CD14-positive monocyte (primary cell): Measurements from ENCODE around the gene C16orf92. TPM values are rescaled to one million over a fixed set of nuclear protein-coding genes. Genes with fewer than 3 reads are reported as not detected.

Source experiments
- DNase-seq, 3 donors: peaks; one replicate each; pipeline ENCODE4 v3.0.0-alpha.2; 2011 to 2022
- H2AFZ ChIP-seq: 2 replicates; pipeline ENCODE4 v1.6.0; 2012; ENCODE audit warnings: mild to moderate bottlenecking, low read depth, low read length, inconsistent platforms; ENCODE audit not compliant: insufficient read depth, poor library complexity, severe bottlenecking
- H3K27ac ChIP-seq, 2 donors: 1 replicate in 1 of 2; 2 replicates in 1 of 2; pipeline ENCODE4 v1.5.1; 2012 to 2013; ENCODE audit warnings: low read length in 2 of 2, control low read depth in 1 of 2, inconsistent platforms in 1 of 2, low read depth in 1 of 2, mild to moderate bottlenecking in 1 of 2
- H3K27me3 ChIP-seq, 2 donors: one replicate each; pipeline versions ENCODE4 v1.6.0 to v1.6.1; 2011 to 2013; ENCODE audit warnings: low read length in 2 of 2; ENCODE audit not compliant: control insufficient read depth in 2 of 2, insufficient read depth in 2 of 2
- H3K36me3 ChIP-seq, 2 donors: replicated peaks in 1 of 2; 1 replicate in 1 of 2; 2 replicates in 1 of 2; pipeline versions ENCODE4 v1.5.1 to v1.6.1; 2012 to 2013; ENCODE audit warnings: low read length in 2 of 2, control low read depth in 1 of 2, inconsistent platforms in 1 of 2, mild to moderate bottlenecking in 1 of 2; ENCODE audit not compliant: insufficient read depth in 2 of 2, control insufficient read depth in 1 of 2
- H3K4me1 ChIP-seq, 2 donors: 1 replicate in 1 of 2; 2 replicates in 1 of 2; pipeline versions ENCODE4 v1.5.1 to v1.6.1; 2012 to 2013; ENCODE audit warnings: low read length in 2 of 2, control low read depth in 1 of 2, inconsistent platforms in 1 of 2, mild to moderate bottlenecking in 1 of 2, moderate library complexity in 1 of 2; ENCODE audit not compliant: insufficient read depth in 2 of 2, control insufficient read depth in 1 of 2
- H3K4me2 ChIP-seq: replicated peaks from 2 replicates; pipeline ENCODE3; 2012; ENCODE audit warnings: low read length, moderate library complexity, mild to moderate bottlenecking; ENCODE audit not compliant: poor library complexity, severe bottlenecking; ENCODE audit errors: extremely low read depth
- H3K4me3 ChIP-seq, 3 experiments: fragments of 200-600 bp in 1 of 3; sonication (generic) in 1 of 3; replicated peaks in 1 of 3; 1 replicate in 2 of 3; 2 replicates in 1 of 3; pipeline ENCODE4 v1.5.1; 2011 to 2013; ENCODE audit warnings: low read length in 3 of 3, mild to moderate bottlenecking in 3 of 3, control low read depth in 2 of 3, low read depth in 2 of 3, inconsistent platforms in 1 of 3, moderate library complexity in 1 of 3
- H3K79me2 ChIP-seq: 2 replicates; pipeline ENCODE4 v1.6.0; 2012; ENCODE audit warnings: mild to moderate bottlenecking, control low read depth, inconsistent platforms, low read length, moderate library complexity; ENCODE audit not compliant: insufficient read depth
- H3K9ac ChIP-seq: 2 replicates; pipeline ENCODE4 v1.6.0; 2017; ENCODE audit warnings: low read length, mild to moderate bottlenecking; ENCODE audit not compliant: insufficient read depth, poor library complexity, severe bottlenecking
- H3K9me3 ChIP-seq, 2 donors: replicated peaks in 1 of 2; 1 replicate in 1 of 2; 2 replicates in 1 of 2; pipeline versions ENCODE4 v1.5.1 to v1.6.1; 2012 to 2013; ENCODE audit warnings: low read length in 2 of 2, control low read depth in 1 of 2; ENCODE audit not compliant: control insufficient read depth in 1 of 2, insufficient read depth in 1 of 2
- H4K20me1 ChIP-seq: 2 replicates; pipeline ENCODE4 v1.6.0; 2012; ENCODE audit warnings: mild to moderate bottlenecking, low read length, control low read depth, moderate library complexity; ENCODE audit not compliant: insufficient read depth
- H3K27ac Mint-ChIP-seq, 7 donors: one replicate each; pipeline ENCODE4 v1.8.0; 2020; ENCODE audit warnings: mild to moderate bottlenecking in 7 of 7, mixed read lengths in 7 of 7, moderate library complexity in 6 of 7, inconsistent platforms in 2 of 7
- H3K27me3 Mint-ChIP-seq, 3 donors: one replicate each; pipeline ENCODE4 v1.8.0; 2021 to 2022; ENCODE audit warnings: low read depth in 3 of 3, mild to moderate bottlenecking in 3 of 3, mixed read lengths in 3 of 3, moderate library complexity in 3 of 3, inconsistent platforms in 1 of 3
- H3K36me3 Mint-ChIP-seq, 2 donors: one replicate each; pipeline ENCODE4 v1.8.0; 2020; ENCODE audit warnings: mixed read lengths in 2 of 2, inconsistent platforms in 1 of 2, mild to moderate bottlenecking in 1 of 2
- H3K4me1 Mint-ChIP-seq: one replicate; pipeline ENCODE4 v1.8.0; 2020; ENCODE audit warnings: mild to moderate bottlenecking, mixed read lengths
- H3K4me3 Mint-ChIP-seq, 2 donors: one replicate each; pipeline ENCODE4 v1.8.0; 2020; ENCODE audit warnings: mild to moderate bottlenecking in 2 of 2, mixed read lengths in 2 of 2, moderate library complexity in 1 of 2
- H3K9me3 Mint-ChIP-seq, 7 donors: one replicate each; pipeline ENCODE4 v1.8.0; 2020 to 2022; ENCODE audit warnings: mixed read lengths in 7 of 7, mild to moderate bottlenecking in 6 of 7, moderate library complexity in 6 of 7, inconsistent platforms in 2 of 7
- CTCF ChIP-seq: fragments of 200-600 bp; IDR thresholded peaks from one replicate; pipeline ENCODE4 v1.8.0; 2022; ENCODE audit warnings: antibody characterized with exemption, mild to moderate bottlenecking
- WGBS: methylation state at CpG from one replicate; pipeline ENCODE4 v1.1.5; 2013; ENCODE audit warnings: missing lambda C conversion rate; ENCODE audit not compliant: insufficient coverage; 5-methylcytosine and 5-hydroxymethylcytosine counted together
- intact Hi-C, 2 donors: fragments of 100-400 bp; cut with micrococcal nuclease; formaldehyde crosslinking; loops; one replicate each; pipeline versions ENCODE4 v1.15.0 to v1.15.1; 2023
- polyA plus RNA-seq, 3 donors: library from polyadenylated mRNA; depleted of rRNA in 1 of 3; unstranded in 2 of 3; stranded (reverse) in 1 of 3; fragments of 300-500 nt in 2 of 3; fragments of >200 nt in 1 of 3; fragmentation: Illumina TruSeq in 2 of 3; gene quantifications; 1 replicate in 2 of 3; 2 replicates in 1 of 3; pipeline ENCODE4 v1.2.3, GENCODE V29; 2012 to 2021

Gene C16orf92
- polyA plus RNA-seq, 3 donors = not detected

GRCh38 chr16:30060836-30061554 lies 38.0 kb downstream of the C16orf92 start:
- no peaks in the 10 kb centered on the region for H3K36me3 Mint-ChIP-seq
- H3K9me3 Mint-ChIP-seq = peaks cover 0 to 2% (median 0%) of the 10 kb centered on the region in 7 donors
- Histone ChIP-seq H3K79me2 (peaks cover 20% of the 10 kb centered on the region), H3K36me3 (no peaks in the 10 kb centered on the region), H3K4me2 (no peak overlapping the region), H3K4me3 (no peak overlapping the region), H3K4me1 (peaks cover 16 to 21% of the 10 kb centered on the region in 2 donors), H3K27me3 (no peaks in the 10 kb centered on the region), H3K27ac (no peak overlapping the region), H4K20me1 (peaks cover 4% of the 10 kb centered on the region), H3K9me3 (no peaks in the 10 kb centered on the region), H2AFZ (no peak overlapping the region), H3K9ac (no peak overlapping the region)
- no CpG with 5 or more reads among the region's 2 CpGs for WGBS
- peaks cover 0 to 3% (median 0%) of the 10 kb centered on the region in 3 donors for H3K27me3 Mint-ChIP-seq
- no peak overlapping the region for H3K4me3 Mint-ChIP-seq
- peaks cover 14% of the 10 kb centered on the region for H3K4me1 Mint-ChIP-seq
- intact Hi-C loops = no loop called here
- no peak overlapping the region for H3K27ac Mint-ChIP-seq
- DNase-seq = no peak
- TF ChIP-seq CTCF = no peak

GRCh38 chr16:30063278-30063892 lies 40.4 kb downstream of the C16orf92 start:
- H3K27ac Mint-ChIP-seq = peak overlapping the region; percentile 94 to 97 (median 96)
- Histone ChIP-seq H4K20me1 (peaks cover 28% of the 10 kb centered on the region), H3K4me2 (peak overlapping the region; percentile 87), H3K36me3 (peaks cover 13 to 18% of the 10 kb centered on the region in 2 donors), H3K9me3 (no peaks in the 10 kb centered on the region), H3K27me3 (no peaks in the 10 kb centered on the region), H3K9ac (peak overlapping the region; percentile 68), H3K79me2 (peaks cover 44% of the 10 kb centered on the region), H3K27ac (peak overlapping the region; percentile 94), H2AFZ (peak overlapping the region; percentile 90), H3K4me1 (peaks cover 33 to 40% of the 10 kb centered on the region in 2 donors), H3K4me3 (peak overlapping the region in 2 of 3 experiments; percentile 97 to 99)
- peaks cover 14 to 20% of the 10 kb centered on the region in 2 donors for H3K36me3 Mint-ChIP-seq
- H3K4me1 Mint-ChIP-seq = peaks cover 26% of the 10 kb centered on the region
- peaks cover 0 to 2% (median 0%) of the 10 kb centered on the region in 7 donors for H3K9me3 Mint-ChIP-seq
- peaks cover 0 to 3% (median 0%) of the 10 kb centered on the region in 3 donors for H3K27me3 Mint-ChIP-seq
- intact Hi-C loops = no loop called here
- DNase-seq = no peak
- peak overlapping the region; percentile 93 to 97 for H3K4me3 Mint-ChIP-seq
- WGBS = 59% methylated on average over 12 of the region's 12 CpGs
- no peak for TF ChIP-seq CTCF
